ENCODE measurements around the gene NDST1. TPM values are rescaled to one million over a fixed set of nuclear protein-coding genes. Genes with fewer than 3 reads are reported as not detected.

NDST1 gene
- total RNA-seq, 1 experiment from 2014 or later = 42.6 TPM

DNA sequence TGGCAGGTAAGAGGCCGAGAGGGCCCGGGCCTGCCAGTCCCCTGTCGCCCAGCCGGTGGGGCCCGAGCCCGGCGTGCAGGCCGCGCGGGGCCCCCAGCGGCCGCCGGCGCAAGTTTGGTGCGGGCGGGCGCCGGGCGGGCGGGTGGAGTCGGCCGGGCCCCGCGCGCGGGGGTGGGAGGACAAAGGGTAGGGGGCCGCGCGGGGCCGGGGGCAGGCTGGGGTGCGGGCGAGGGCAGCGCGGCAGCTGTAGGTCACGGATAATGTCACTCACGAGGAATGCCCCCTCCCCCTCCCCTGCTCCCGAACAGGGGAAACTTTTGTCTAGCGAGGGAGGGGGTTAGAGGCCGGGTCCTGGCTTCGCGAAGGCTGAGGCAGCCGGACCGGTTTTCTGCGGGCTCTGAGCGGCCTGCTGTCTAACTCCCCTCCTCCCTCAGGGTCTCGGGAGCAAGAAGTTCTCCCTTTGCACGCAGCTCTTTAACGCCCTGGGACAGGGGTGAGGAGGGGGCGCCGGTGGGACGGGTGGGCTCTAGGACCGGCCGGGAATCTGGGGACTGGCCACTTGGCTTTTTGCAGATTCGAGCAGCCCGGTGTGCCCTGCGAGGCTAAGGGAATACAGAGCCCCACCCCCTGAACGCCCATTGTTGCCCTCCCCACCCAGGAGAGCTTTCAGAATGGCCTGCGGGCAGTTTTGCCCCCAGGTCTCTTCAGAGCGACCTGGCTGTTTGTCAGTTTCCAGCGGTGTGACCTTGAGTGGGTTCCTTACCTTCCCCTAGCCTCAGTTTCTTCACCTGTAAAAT is 21.3 kb upstream of the NDST1 start:
- peak overlapping the region; percentile 68 for H2AFZ ChIP-seq (ENCODE audit: low read length)

DNA sequence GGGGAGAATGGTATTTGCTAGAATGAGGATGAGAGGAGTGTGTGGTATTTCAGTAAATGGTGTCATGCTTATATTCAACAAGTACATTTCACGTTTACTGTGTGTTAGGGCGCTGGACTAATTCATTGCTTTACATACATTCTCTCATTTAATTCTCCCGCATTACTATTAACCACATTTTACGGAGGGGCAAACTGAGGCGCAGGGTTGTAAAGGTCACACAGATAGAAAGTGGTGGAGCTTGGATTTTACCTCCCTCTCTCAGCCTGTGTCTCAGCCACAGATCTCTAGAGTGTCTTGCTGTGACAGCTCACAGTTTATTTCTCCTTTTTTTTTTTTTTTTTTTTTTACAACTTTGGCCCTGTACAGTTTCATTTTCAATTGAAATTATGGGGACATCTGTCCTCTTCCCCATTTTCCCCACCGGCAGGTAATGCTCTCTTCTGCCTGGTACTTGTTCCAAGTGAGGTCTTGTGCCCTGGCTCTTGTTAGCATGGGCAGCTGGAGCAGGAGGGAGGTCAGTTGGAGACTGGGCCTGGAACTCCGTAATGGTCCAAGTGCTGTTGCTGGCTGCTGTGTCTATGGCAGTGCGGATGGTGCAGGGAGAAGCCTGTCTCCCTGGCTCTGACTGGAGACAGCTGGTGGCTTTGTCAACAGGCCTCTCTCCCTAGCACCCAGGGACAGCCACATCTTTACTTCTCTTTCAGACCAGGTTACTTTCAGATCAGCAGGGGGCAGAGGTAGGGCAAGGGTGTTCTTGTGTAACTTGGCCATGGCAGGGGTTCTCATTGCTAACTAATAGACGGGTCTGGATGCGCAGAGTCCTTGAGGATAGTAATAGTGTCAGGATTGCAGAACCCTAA is 20.5 kb upstream of the NDST1 start:
- BruUV-seq (replicated peaks) = TSS peak; percentile 29
- H3K9me2 ChIP-seq (replicated peaks; ENCODE audit: low read length) = no peaks in the 10 kb centered on the region

More for the DNA sequence above, 21.3 kb upstream of the NDST1 start:
- intact Hi-C loops (cut with micrococcal nuclease) = loop anchor here (2.0 kb wide), 1 partner anchor 36 kb away; no protein-coding TSS in a partner anchor
- ATAC-seq (peak; percentile 33), DNase-seq (peak; percentile 81)
- no peaks in the 10 kb centered on the region for H3F3A ChIP-seq (ENCODE audit: low read length, unreplicated experiment)
- no peaks in the 10 kb centered on the region for H3K9me2 ChIP-seq (replicated peaks; ENCODE audit: low read length)
- TF ChIP-seq EZH2phosphoT487 (IDR thresholded peaks at IDR 0.05; ENCODE audit: borderline replicate concordance, low read length) = no peak
- TF ChIP-seq, protein P1, sequence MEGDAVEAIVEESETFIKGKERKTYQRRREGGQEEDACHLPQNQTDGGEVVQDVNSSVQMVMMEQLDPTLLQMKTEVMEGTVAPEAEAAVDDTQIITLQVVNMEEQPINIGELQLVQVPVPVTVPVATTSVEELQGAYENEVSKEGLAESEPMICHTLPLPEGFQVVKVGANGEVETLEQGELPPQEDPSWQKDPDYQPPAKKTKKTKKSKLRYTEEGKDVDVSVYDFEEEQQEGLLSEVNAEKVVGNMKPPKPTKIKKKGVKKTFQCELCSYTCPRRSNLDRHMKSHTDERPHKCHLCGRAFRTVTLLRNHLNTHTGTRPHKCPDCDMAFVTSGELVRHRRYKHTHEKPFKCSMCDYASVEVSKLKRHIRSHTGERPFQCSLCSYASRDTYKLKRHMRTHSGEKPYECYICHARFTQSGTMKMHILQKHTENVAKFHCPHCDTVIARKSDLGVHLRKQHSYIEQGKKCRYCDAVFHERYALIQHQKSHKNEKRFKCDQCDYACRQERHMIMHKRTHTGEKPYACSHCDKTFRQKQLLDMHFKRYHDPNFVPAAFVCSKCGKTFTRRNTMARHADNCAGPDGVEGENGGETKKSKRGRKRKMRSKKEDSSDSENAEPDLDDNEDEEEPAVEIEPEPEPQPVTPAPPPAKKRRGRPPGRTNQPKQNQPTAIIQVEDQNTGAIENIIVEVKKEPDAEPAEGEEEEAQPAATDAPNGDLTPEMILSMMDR (conservative IDR thresholded peaks at IDR 0.05; ENCODE audit: low read depth, low read length) = no peak
- TF ChIP-seq EZH2 (IDR thresholded peaks at IDR 0.05; ENCODE audit: low read length, unreplicated experiment) = no peak
- peak overlapping the region; percentile 91 for H3K4me2 ChIP-seq (ENCODE audit: low read length)
- H3K4me3 ChIP-seq (ENCODE audit: low read length) = peak overlapping the region; percentile 95
- peaks cover 24% of the 10 kb centered on the region; the same call in 1 of the 2 replicates for H4K20me1 ChIP-seq (ENCODE audit: low read length)
- BruUV-seq (replicated peaks) = no TSS peak
- ChIA-PET CTCF (no interaction called here), POLR2A (ENCODE audit: unreplicated experiment) (no interaction called here)
- H3K27ac ChIP-seq (ENCODE audit: low read length) = peak overlapping the region; percentile 62
- peak overlapping the region; percentile 98 for H3K9ac ChIP-seq (ENCODE audit: low read length)
- H3K36me3 ChIP-seq (ENCODE audit: low read depth, low read length) = no peaks in the 10 kb centered on the region
- no peaks in the 10 kb centered on the region for H3K27me3 ChIP-seq (ENCODE audit: low read length)
- peaks cover 56% of the 10 kb centered on the region for H3K79me2 ChIP-seq (ENCODE audit: low read length)
- no peaks in the 10 kb centered on the region for H3K9me3 ChIP-seq (ENCODE audit: low read length)
- peaks cover 42% of the 10 kb centered on the region for H3K4me1 ChIP-seq (ENCODE audit: insufficient read depth, low read length)

More for the DNA sequence above, 20.5 kb upstream of the NDST1 start:
- no peaks in the 10 kb centered on the region for H3F3A ChIP-seq (ENCODE audit: low read length, unreplicated experiment)
- no peaks in the 10 kb centered on the region for H3K27me3 ChIP-seq (ENCODE audit: low read length)
- H3K4me1 ChIP-seq (ENCODE audit: insufficient read depth, low read length) = peaks cover 48% of the 10 kb centered on the region
- peak overlapping the region; percentile 62 for H3K27ac ChIP-seq (ENCODE audit: low read length)
- peak overlapping the region; percentile 95 for H3K4me3 ChIP-seq (ENCODE audit: low read length)
- H4K20me1 ChIP-seq (ENCODE audit: low read length) = peaks cover 28% of the 10 kb centered on the region; the same call in 1 of the 2 replicates
- no peaks in the 10 kb centered on the region for H3K9me3 ChIP-seq (ENCODE audit: low read length)
- peaks cover 65% of the 10 kb centered on the region for H3K79me2 ChIP-seq (ENCODE audit: low read length)
- CTCF ChIA-PET = no interaction called here
- H3K4me2 ChIP-seq (ENCODE audit: low read length) = peak overlapping the region; percentile 91
- H3K9ac ChIP-seq (ENCODE audit: low read length) = peak overlapping the region; percentile 98
- H2AFZ ChIP-seq (ENCODE audit: low read length) = peak overlapping the region; percentile 68; the same call in 1 of the 2 replicates
- TF ChIP-seq EZH2phosphoT487 (IDR thresholded peaks at IDR 0.05; ENCODE audit: borderline replicate concordance, low read length) = no peak
- TF ChIP-seq, protein P1 (conservative IDR thresholded peaks at IDR 0.05; ENCODE audit: low read depth, low read length) = peak; percentile 44; the same call in 1 of the 2 replicates
- DNase-seq = peak; percentile 44
- POLR2A ChIA-PET (ENCODE audit: unreplicated experiment) = interaction anchor here (0.6 kb wide), 1 partner anchor 8 kb away, joined by 32 read pairs; no protein-coding TSS in a partner anchor
- intact Hi-C loops (cut with micrococcal nuclease) = loop anchor here (2.0 kb wide), 1 partner anchor 35 kb away; no protein-coding TSS in a partner anchor
- no peaks in the 10 kb centered on the region for H3K36me3 ChIP-seq (ENCODE audit: low read depth, low read length)
- ATAC-seq = peak; percentile 11
